ENCODE data around the gene EYA2. TPM values are rescaled to one million over a fixed set of nuclear protein-coding genes. Genes with fewer than 3 reads are reported as not detected.

Gene EYA2
- total RNA-seq, 2 experiments from 2014 or later = not detected

DNA sequence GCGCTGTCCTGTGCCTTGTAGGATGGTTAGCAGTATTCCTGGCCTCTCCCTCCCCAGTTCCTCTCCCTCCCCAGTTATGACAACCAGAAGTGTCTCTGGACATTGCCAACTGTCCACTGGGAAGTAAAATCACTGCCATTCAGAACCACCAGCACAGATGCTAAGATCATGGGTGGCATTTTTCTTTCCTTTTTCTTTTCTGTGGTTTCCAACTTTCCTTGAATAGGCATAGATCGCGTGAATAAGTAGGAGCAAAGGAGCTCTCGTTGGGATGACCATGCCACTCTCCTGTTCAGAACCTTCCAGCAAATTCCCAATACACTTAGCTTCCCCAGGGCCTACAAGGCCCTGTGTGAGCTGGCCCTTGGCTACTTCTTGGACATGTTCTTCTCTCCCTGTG, 59.0 kb downstream of the EYA2 start:
- no peaks in the 10 kb centered on the region for H3K36me3 Mint-ChIP-seq (ENCODE audit: low read depth)
- peaks cover 4% of the 10 kb centered on the region for H3K9me3 Mint-ChIP-seq
- no peak overlapping the region for H3K4me3 Mint-ChIP-seq
- no peak for DNase-seq
- peaks cover 2% of the 10 kb centered on the region for H3K27me3 Mint-ChIP-seq
- ChIA-PET POLR2A (no interaction called here), CTCF (no interaction called here)
- no peak for ATAC-seq
- H3K4me1 Mint-ChIP-seq (ENCODE audit: low read depth) = no peaks in the 10 kb centered on the region
- H3K27ac Mint-ChIP-seq = no peak overlapping the region
- intact Hi-C loops (cut with micrococcal nuclease) = no loop called here
- TF ChIP-seq, protein P1, sequence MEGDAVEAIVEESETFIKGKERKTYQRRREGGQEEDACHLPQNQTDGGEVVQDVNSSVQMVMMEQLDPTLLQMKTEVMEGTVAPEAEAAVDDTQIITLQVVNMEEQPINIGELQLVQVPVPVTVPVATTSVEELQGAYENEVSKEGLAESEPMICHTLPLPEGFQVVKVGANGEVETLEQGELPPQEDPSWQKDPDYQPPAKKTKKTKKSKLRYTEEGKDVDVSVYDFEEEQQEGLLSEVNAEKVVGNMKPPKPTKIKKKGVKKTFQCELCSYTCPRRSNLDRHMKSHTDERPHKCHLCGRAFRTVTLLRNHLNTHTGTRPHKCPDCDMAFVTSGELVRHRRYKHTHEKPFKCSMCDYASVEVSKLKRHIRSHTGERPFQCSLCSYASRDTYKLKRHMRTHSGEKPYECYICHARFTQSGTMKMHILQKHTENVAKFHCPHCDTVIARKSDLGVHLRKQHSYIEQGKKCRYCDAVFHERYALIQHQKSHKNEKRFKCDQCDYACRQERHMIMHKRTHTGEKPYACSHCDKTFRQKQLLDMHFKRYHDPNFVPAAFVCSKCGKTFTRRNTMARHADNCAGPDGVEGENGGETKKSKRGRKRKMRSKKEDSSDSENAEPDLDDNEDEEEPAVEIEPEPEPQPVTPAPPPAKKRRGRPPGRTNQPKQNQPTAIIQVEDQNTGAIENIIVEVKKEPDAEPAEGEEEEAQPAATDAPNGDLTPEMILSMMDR (IDR thresholded peaks at IDR 0.05) = no peak

DNA sequence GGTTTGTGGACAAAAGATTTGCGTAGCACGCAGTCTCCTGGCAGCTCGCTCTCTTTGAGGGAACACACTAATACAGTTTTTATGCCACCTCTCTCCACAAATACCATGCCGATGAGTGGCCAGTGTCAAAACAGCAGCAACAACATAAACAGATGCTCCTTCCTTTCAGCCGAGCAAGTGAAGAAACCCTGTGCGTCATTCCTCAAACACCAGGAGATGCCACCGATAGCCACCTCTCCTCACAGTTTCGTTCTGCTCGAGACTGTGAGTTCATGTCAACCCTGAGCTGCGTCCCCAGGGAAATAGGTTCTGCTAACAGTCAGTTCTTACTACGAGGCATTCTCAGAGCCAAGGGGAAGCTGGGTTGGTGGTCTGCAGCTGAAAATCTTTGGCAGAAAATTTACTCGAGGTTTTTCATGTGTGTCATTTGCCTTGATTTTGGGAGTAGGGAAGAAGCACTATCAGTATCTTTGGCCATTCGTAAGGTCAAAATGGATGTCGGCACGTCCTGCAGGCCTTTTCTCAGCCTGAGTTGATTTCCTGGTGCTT, 59.9 kb downstream of the EYA2 start:
- TF ChIP-seq, protein P1 (IDR thresholded peaks at IDR 0.05) = no peak
- H3K4me3 Mint-ChIP-seq = no peak overlapping the region
- no peaks in the 10 kb centered on the region for H3K36me3 Mint-ChIP-seq (ENCODE audit: low read depth)
- POLR2A ChIA-PET = no interaction called here
- ATAC-seq = no peak
- CTCF ChIA-PET = no interaction called here
- intact Hi-C loops (cut with micrococcal nuclease) = no loop called here
- H3K27ac Mint-ChIP-seq = no peak overlapping the region
- no peak for DNase-seq
- peaks cover 4% of the 10 kb centered on the region for H3K9me3 Mint-ChIP-seq
- H3K27me3 Mint-ChIP-seq = peaks cover 4% of the 10 kb centered on the region
- no peaks in the 10 kb centered on the region for H3K4me1 Mint-ChIP-seq (ENCODE audit: low read depth)

DNA sequence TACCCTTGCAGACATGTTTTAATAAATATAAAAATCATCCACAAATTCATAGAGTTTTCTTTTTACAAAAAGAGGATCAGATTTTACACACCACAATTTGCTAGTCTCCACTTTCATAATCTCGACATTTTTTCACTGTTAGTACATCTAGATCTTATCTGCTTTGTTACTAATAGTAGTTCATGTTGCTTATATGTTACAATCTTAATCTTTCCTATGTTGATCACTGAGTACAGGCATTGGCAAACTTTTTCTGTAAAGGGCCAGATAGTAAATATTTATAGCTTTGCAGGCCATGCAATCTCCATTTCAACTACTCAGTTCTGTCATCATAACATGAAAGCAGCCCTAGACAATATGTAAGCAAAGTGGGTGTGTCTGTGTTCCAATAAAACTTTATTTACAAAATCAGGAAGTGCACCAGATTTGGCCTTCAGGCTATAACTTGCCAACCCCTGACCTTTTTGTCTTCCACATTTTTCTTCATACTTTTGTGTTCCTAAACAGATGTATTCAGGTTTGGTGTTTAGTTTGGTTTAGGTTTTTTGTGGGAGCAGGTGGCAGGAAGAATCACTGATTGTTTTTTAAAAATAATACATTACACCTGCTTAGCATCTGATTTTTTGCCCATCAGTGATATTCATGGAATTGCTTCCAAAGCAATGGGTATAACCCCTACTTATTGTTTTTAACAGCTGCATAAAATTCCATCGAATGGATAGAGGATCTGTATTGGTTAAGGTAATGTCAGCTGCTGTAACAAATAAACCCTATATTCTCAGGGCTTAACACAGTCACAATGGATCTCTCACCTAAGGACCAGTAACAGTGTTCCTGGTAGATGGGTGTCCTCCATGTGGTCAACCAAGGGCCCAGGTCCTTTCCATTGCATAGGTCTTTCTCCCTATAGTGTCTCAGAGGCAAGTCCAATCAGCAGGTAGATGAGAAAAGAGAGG, 61.2 kb downstream of the EYA2 start:
- ChIA-PET POLR2A (no interaction called here), CTCF (no interaction called here)
- H3K27ac Mint-ChIP-seq = no peak overlapping the region
- ATAC-seq = no peak
- peaks cover 8% of the 10 kb centered on the region for H3K27me3 Mint-ChIP-seq
- intact Hi-C loops (cut with micrococcal nuclease) = no loop called here
- TF ChIP-seq, protein P1 (IDR thresholded peaks at IDR 0.05) = no peak
- no peak overlapping the region for H3K4me3 Mint-ChIP-seq
- no peak for DNase-seq
- H3K9me3 Mint-ChIP-seq = peaks cover 4% of the 10 kb centered on the region
- H3K36me3 Mint-ChIP-seq (ENCODE audit: low read depth) = no peaks in the 10 kb centered on the region
- no peaks in the 10 kb centered on the region for H3K4me1 Mint-ChIP-seq (ENCODE audit: low read depth)

DNA sequence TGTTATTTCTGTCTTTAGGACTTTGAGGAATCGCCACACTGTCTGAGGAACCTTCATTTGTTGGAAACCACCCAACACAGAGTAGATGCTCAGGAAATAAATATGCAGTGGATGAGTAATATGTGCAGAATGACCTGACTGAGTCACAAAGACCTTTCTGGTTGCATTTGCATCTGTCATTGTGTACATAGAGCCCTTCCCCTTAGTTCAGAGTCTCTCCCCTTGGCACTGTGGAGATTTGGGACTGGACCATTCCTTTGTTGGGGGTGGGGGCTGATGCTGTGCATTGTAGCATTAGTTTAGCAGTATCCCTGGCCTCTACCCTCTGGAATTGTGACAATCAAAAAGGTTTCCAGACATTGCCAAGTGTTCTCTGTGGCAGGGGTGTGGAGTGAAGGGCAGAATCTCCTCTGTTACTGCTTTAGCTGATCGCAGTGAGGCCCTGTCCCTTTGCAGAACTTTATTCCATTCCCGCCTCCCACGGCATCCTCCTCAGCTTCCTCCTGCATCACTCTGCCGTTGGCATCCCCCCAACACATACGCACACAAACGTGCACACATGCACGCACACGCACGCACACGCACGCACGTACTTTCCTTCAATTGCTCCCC, 64.5 kb downstream of the EYA2 start:
- ATAC-seq (no peak), DNase-seq (no peak)
- Mint-ChIP-seq H3K9me3 (peaks cover 4% of the 10 kb centered on the region), H3K27ac (no peak overlapping the region), H3K27me3 (peaks cover 6% of the 10 kb centered on the region), H3K4me3 (no peak overlapping the region), H3K36me3 (ENCODE audit: low read depth) (no peaks in the 10 kb centered on the region), H3K4me1 (ENCODE audit: low read depth) (no peaks in the 10 kb centered on the region)
- ChIA-PET CTCF (no interaction called here), POLR2A (no interaction called here)
- intact Hi-C loops (cut with micrococcal nuclease) = no loop called here
- TF ChIP-seq, protein P1 (IDR thresholded peaks at IDR 0.05) = no peak

DNA sequence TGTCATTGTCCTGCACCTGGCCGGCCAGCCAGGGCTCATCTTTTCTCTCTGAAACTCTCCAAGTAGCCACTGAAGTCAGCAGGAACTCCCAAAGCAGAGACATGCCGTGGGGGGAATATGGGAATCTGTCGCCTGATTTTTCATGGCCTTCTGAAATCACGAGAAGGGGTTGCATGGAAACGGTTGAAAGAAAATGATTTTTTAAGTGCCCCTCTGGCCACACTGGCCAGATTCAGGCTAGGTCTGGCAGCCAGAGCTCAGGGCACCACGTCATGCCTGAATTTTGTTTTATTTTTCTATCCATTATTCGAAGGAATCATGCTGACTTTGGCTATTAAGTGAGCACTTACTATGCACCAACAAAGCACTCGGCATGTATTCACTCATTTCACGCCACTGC, 65.2 kb downstream of the EYA2 start:
- no peak overlapping the region for H3K27ac Mint-ChIP-seq
- TF ChIP-seq, protein P1 (IDR thresholded peaks at IDR 0.05) = no peak
- no peak for DNase-seq
- H3K27me3 Mint-ChIP-seq = peaks cover 6% of the 10 kb centered on the region
- POLR2A ChIA-PET = no interaction called here
- CTCF ChIA-PET = no interaction called here
- H3K36me3 Mint-ChIP-seq (ENCODE audit: low read depth) = no peaks in the 10 kb centered on the region
- H3K4me1 Mint-ChIP-seq (ENCODE audit: low read depth) = no peaks in the 10 kb centered on the region
- H3K9me3 Mint-ChIP-seq = peaks cover 4% of the 10 kb centered on the region
- H3K4me3 Mint-ChIP-seq = no peak overlapping the region
- intact Hi-C loops (cut with micrococcal nuclease) = no loop called here
- no peak for ATAC-seq
